ENCODE measurements around the gene NIN.
A peak's percentile ranks its signal among the peaks of the same experiment; 100 is the strongest.

Gene NIN, protein sequence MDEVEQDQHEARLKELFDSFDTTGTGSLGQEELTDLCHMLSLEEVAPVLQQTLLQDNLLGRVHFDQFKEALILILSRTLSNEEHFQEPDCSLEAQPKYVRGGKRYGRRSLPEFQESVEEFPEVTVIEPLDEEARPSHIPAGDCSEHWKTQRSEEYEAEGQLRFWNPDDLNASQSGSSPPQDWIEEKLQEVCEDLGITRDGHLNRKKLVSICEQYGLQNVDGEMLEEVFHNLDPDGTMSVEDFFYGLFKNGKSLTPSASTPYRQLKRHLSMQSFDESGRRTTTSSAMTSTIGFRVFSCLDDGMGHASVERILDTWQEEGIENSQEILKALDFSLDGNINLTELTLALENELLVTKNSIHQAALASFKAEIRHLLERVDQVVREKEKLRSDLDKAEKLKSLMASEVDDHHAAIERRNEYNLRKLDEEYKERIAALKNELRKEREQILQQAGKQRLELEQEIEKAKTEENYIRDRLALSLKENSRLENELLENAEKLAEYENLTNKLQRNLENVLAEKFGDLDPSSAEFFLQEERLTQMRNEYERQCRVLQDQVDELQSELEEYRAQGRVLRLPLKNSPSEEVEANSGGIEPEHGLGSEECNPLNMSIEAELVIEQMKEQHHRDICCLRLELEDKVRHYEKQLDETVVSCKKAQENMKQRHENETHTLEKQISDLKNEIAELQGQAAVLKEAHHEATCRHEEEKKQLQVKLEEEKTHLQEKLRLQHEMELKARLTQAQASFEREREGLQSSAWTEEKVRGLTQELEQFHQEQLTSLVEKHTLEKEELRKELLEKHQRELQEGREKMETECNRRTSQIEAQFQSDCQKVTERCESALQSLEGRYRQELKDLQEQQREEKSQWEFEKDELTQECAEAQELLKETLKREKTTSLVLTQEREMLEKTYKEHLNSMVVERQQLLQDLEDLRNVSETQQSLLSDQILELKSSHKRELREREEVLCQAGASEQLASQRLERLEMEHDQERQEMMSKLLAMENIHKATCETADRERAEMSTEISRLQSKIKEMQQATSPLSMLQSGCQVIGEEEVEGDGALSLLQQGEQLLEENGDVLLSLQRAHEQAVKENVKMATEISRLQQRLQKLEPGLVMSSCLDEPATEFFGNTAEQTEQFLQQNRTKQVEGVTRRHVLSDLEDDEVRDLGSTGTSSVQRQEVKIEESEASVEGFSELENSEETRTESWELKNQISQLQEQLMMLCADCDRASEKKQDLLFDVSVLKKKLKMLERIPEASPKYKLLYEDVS (N-terminal part only)

DNA sequence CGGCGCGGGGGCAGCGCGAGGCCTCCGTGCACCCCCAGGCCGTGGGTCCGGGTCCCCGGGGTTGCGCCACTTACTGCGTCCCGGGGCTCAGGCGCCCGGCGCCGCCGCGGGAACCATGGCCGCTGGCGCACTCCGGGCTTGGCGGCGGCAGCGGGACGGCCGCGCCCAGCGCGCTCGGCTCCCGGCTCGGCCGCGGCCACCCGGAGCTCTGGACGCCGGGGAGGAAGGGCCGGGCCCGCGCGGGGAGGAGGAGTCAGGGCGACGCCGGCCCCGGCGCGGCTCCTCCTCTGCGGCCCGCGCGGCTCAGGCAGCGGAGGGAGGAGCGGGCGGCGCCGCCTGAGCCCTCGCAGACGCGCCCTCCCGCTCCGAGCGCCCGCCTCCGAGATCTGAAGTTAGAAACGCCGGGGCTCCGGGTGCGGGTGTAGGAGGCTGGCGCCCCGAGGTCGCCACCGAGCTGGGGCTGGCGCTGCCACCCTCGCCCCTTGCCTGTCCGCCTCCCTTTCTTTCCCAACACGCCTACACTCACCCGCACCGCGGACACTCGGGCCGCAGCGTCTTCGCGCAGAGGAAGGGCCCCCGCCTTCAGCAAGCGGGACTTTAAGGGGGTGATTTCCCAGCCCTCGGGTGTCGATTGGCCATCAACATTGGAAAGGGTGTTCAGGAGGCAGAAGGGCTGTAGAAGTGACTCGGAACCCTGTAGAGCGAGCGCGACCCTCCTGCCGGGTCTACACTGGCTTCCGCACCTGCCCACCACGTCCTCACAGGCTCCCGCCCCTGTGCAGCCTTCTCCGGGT lies at the start of gene NIN:
Gene NIN, minus strand, starts transcription at position 231 of the 794 bp plus-strand sequence. CDS start 9,106 bp downstream, outside the sequence.
- Histone ChIP-seq H3K9me3 (no peaks in the 10 kb centered on the region), H3K4me1 (ENCODE audit: control insufficient read depth in 1 of 2, insufficient read depth in 1 of 2, low read depth in 1 of 2, low read length in 1 of 2) (peaks cover 54 to 55% of the 10 kb centered on the region in 2 experiments), H3K27ac (peak within 1 kb of the TSS; percentile 97), H3K27me3 (no peaks in the 10 kb centered on the region), H3K36me3 (peaks cover 11% of the 10 kb centered on the region), H3K4me3 (ENCODE audit: low read depth in 1 of 2, low read length in 1 of 2) (peak within 1 kb of the TSS; percentile 69 to 92)
- TF ChIP-seq, protein P1, sequence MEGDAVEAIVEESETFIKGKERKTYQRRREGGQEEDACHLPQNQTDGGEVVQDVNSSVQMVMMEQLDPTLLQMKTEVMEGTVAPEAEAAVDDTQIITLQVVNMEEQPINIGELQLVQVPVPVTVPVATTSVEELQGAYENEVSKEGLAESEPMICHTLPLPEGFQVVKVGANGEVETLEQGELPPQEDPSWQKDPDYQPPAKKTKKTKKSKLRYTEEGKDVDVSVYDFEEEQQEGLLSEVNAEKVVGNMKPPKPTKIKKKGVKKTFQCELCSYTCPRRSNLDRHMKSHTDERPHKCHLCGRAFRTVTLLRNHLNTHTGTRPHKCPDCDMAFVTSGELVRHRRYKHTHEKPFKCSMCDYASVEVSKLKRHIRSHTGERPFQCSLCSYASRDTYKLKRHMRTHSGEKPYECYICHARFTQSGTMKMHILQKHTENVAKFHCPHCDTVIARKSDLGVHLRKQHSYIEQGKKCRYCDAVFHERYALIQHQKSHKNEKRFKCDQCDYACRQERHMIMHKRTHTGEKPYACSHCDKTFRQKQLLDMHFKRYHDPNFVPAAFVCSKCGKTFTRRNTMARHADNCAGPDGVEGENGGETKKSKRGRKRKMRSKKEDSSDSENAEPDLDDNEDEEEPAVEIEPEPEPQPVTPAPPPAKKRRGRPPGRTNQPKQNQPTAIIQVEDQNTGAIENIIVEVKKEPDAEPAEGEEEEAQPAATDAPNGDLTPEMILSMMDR (IDR thresholded peaks at IDR 0.05) = peak; percentile 9

DNA sequence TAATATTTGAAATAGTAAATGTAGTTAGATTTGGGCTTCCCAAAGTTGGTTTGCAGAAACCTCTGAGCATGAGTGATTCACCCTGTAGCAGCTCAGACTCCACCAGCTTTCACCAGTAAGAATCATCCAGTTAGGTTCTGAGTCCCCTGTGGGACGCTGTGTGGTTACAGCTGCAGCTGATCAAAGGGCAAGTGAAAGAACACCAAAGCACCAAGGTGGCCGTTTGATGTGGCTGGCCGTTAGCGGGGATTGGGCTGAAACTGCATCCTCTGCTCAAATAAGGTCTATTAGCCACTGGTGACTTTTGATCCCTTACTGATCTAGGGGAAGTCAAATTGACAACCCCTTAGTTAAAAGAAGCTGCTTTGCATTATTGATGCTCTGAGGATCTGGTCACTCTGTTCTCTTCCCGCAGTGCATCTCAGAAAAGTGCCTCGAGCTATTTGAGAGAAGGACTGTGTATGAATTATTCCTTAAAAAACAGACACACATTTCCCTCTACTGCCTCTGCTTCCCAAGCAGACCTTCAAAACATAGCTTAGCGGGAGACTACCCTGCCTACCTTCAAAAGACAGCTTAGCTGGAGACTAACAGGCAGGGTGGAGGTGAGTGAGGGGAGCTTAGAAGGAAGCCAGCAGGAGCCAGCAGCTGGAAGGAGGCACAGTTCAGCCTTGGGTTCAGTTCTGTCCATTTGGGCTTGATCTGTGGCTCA lies 44.6 kb upstream of the NIN start:
- Histone ChIP-seq H3K4me3 (ENCODE audit: low read depth in 1 of 2, low read length in 1 of 2) (no peak overlapping the region), H3K9me3 (no peaks in the 10 kb centered on the region), H3K27me3 (peaks cover 23% of the 10 kb centered on the region), H3K36me3 (peaks cover 36% of the 10 kb centered on the region), H3K4me1 (ENCODE audit: control insufficient read depth in 1 of 2, insufficient read depth in 1 of 2, low read depth in 1 of 2, low read length in 1 of 2) (peaks cover 11 to 22% of the 10 kb centered on the region in 2 experiments), H3K27ac (no peak overlapping the region)
- TF ChIP-seq, protein P1 (IDR thresholded peaks at IDR 0.05) = no peak

DNA sequence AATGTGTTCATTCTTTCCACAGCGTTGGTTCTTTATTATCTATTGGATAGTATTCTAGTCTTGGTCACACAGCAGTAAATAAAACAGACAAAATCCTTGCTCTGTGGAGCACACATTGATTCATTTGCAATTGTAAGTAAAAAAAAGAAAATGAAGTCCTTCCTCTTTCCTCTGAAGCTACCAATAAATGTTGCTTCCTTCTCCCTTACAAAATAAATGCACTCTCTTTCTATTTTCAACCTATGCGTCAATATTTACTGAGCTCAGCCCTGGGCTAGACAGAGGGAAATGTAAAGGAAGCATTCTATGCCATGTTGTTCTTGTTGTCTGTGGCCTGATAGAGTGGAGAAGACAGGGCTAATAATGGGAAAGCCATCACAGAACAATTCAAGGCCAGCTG lies 43.8 kb upstream of the NIN start:
- peaks cover 11 to 22% of the 10 kb centered on the region in 2 experiments for H3K4me1 ChIP-seq (ENCODE audit: control insufficient read depth in 1 of 2, insufficient read depth in 1 of 2, low read depth in 1 of 2, low read length in 1 of 2)
- peaks cover 39% of the 10 kb centered on the region for H3K36me3 ChIP-seq
- TF ChIP-seq, protein P1 (IDR thresholded peaks at IDR 0.05) = no peak
- H3K27me3 ChIP-seq = peaks cover 28% of the 10 kb centered on the region
- H3K4me3 ChIP-seq (ENCODE audit: low read depth in 1 of 2, low read length in 1 of 2) = no peak overlapping the region
- H3K27ac ChIP-seq = peak overlapping the region; percentile 6
- no peaks in the 10 kb centered on the region for H3K9me3 ChIP-seq

GRCh38 chr14:50871914-50872732 lies 41.2 kb upstream of the NIN start, which contains the start of gene ABHD12B:
TSS of gene ABHD12B (plus strand) at chr14:50872053. CDS start at chr14:50872175, 122 bp downstream.
- no peaks in the 10 kb centered on the region for H3K9me3 ChIP-seq
- TF ChIP-seq, protein P1 (IDR thresholded peaks at IDR 0.05) = no peak
- H3K4me3 ChIP-seq (ENCODE audit: low read depth in 1 of 2, low read length in 1 of 2) = no peak within 1 kb of the TSS
- peaks cover 20 to 31% of the 10 kb centered on the region in 2 experiments for H3K4me1 ChIP-seq (ENCODE audit: control insufficient read depth in 1 of 2, insufficient read depth in 1 of 2, low read depth in 1 of 2, low read length in 1 of 2)
- peaks cover 28% of the 10 kb centered on the region for H3K27me3 ChIP-seq
- H3K27ac ChIP-seq = no peak within 1 kb of the TSS
- peaks cover 24% of the 10 kb centered on the region for H3K36me3 ChIP-seq
